ENCODE measurements around the gene DSCAM. TPM values are rescaled to one million over a fixed set of nuclear protein-coding genes. Genes with fewer than 3 reads are reported as not detected.
A peak's percentile ranks its signal among the peaks of the same experiment; 100 is the strongest.

Gene DSCAM
- total RNA-seq, 1 experiment from 2014 or later, result not detected

GRCh38 chr21:40730426-40730800 is 116.5 kb downstream of the DSCAM start:
- in situ Hi-C loops (cut with HindIII; ENCODE audit: low sequenced_read_pairs), result no loop called here
- no peak for DNase-seq (ENCODE audit: low spot score)

- in situ Hi-C loops (cut with HindIII; ENCODE audit: low sequenced_read_pairs), result no loop called here
- no peak for DNase-seq (ENCODE audit: low spot score)
These were observed 117.1 kb downstream of the DSCAM start for GRCh38 chr21:40729761-40730425.

- in situ Hi-C loops (cut with HindIII; ENCODE audit: low sequenced_read_pairs), result no loop called here
- DNase-seq (ENCODE audit: low spot score), result no peak
These were observed 123.0 kb downstream of the DSCAM start for GRCh38 chr21:40723966-40724365.

- in situ Hi-C loops (cut with HindIII; ENCODE audit: low sequenced_read_pairs), result no loop called here
- no peak for DNase-seq (ENCODE audit: low spot score)
These were observed 123.6 kb downstream of the DSCAM start for GRCh38 chr21:40723317-40723716.

GRCh38 chr21:40719615-40720014 is 127.3 kb downstream of the DSCAM start:
- in situ Hi-C loops (cut with HindIII; ENCODE audit: low sequenced_read_pairs), result no loop called here
- no peak for DNase-seq (ENCODE audit: low spot score)

GRCh38 chr21:40717028-40717427 is 129.9 kb downstream of the DSCAM start:
- DNase-seq (ENCODE audit: low spot score), result no peak
- in situ Hi-C loops (cut with HindIII; ENCODE audit: low sequenced_read_pairs), result no loop called here

- no peak for DNase-seq (ENCODE audit: low spot score)
- in situ Hi-C loops (cut with HindIII; ENCODE audit: low sequenced_read_pairs), result no loop called here
These were observed 132.4 kb downstream of the DSCAM start for GRCh38 chr21:40714536-40714935.

GRCh38 chr21:40707656-40708244 is 139.2 kb downstream of the DSCAM start:
- in situ Hi-C loops (cut with HindIII; ENCODE audit: low sequenced_read_pairs), result no loop called here
- no peak for DNase-seq (ENCODE audit: low spot score)

- DNase-seq (ENCODE audit: low spot score), result no peak
- in situ Hi-C loops (cut with HindIII; ENCODE audit: low sequenced_read_pairs), result no loop called here
These were observed 139.9 kb downstream of the DSCAM start for GRCh38 chr21:40706806-40707655.

- in situ Hi-C loops (cut with HindIII; ENCODE audit: low sequenced_read_pairs), result no loop called here
- DNase-seq (ENCODE audit: low spot score), result no peak
These were observed 140.8 kb downstream of the DSCAM start for GRCh38 chr21:40706176-40706575.

- DNase-seq (ENCODE audit: low spot score), result no peak
- in situ Hi-C loops (cut with HindIII; ENCODE audit: low sequenced_read_pairs), result no loop called here
These were observed 142.8 kb downstream of the DSCAM start for GRCh38 chr21:40704141-40704540.

- DNase-seq (ENCODE audit: low spot score), result no peak
- in situ Hi-C loops (cut with HindIII; ENCODE audit: low sequenced_read_pairs), result no loop called here
These were observed 147.6 kb downstream of the DSCAM start for GRCh38 chr21:40699366-40699765.

GRCh38 chr21:40696246-40696645 is 150.7 kb downstream of the DSCAM start:
- in situ Hi-C loops (cut with HindIII; ENCODE audit: low sequenced_read_pairs), result no loop called here
- no peak for DNase-seq (ENCODE audit: low spot score)

- in situ Hi-C loops (cut with HindIII; ENCODE audit: low sequenced_read_pairs), result no loop called here
- DNase-seq (ENCODE audit: low spot score), result peak; percentile 10
These were observed 157.1 kb downstream of the DSCAM start for GRCh38 chr21:40689840-40690360.

- in situ Hi-C loops (cut with HindIII; ENCODE audit: low sequenced_read_pairs), result no loop called here
- DNase-seq (ENCODE audit: low spot score), result no peak
These were observed 157.7 kb downstream of the DSCAM start for GRCh38 chr21:40689217-40689616.

GRCh38 chr21:40688106-40688864 is 158.7 kb downstream of the DSCAM start:
- no peak for DNase-seq (ENCODE audit: low spot score)
- in situ Hi-C loops (cut with HindIII; ENCODE audit: low sequenced_read_pairs), result no loop called here

- no peak for DNase-seq (ENCODE audit: low spot score)
- in situ Hi-C loops (cut with HindIII; ENCODE audit: low sequenced_read_pairs), result no loop called here
These were observed 159.3 kb downstream of the DSCAM start for GRCh38 chr21:40687625-40688024.

GRCh38 chr21:40686526-40686925 is 160.4 kb downstream of the DSCAM start:
- no peak for DNase-seq (ENCODE audit: low spot score)
- in situ Hi-C loops (cut with HindIII; ENCODE audit: low sequenced_read_pairs), result no loop called here

GRCh38 chr21:40685141-40685540 is 161.8 kb downstream of the DSCAM start:
- in situ Hi-C loops (cut with HindIII; ENCODE audit: low sequenced_read_pairs), result no loop called here
- DNase-seq (ENCODE audit: low spot score), result peak; percentile 34

Measured in G401 (cell line).